H9 (cell line): Measurements from ENCODE around the gene OPN4. TPM values are rescaled to one million over a fixed set of nuclear protein-coding genes. Genes with fewer than 3 reads are reported as not detected.

Experiments
- DNase-seq: peaks from one replicate; pipeline ENCODE4 v3.0.0-alpha.2; 2017
- H2AFZ ChIP-seq: one replicate; pipeline ENCODE4 v1.6.1; 2013; ENCODE audit warnings: mild to moderate bottlenecking, low read length, control low read depth, moderate library complexity
- H2AK5ac ChIP-seq: 2 replicates; pipeline ENCODE4 v1.6.1; 2013; ENCODE audit warnings: low read length, control low read depth, mixed read lengths; ENCODE audit not compliant: insufficient read length
- H2BK120ac ChIP-seq: one replicate; pipeline ENCODE4 v1.6.1; 2013; ENCODE audit warnings: low read depth, mild to moderate bottlenecking, low read length, control low read depth, inconsistent platforms; ENCODE audit not compliant: poor library complexity, severe bottlenecking
- H2BK12ac ChIP-seq: 2 replicates; pipeline ENCODE4 v1.6.1; 2013; ENCODE audit warnings: low read length, control low read depth, mixed read lengths, low read depth; ENCODE audit not compliant: insufficient read length
- H2BK15ac ChIP-seq: 2 replicates; pipeline ENCODE4 v1.6.1; 2013; ENCODE audit warnings: low read depth, low read length, control low read depth
- H2BK20ac ChIP-seq: one replicate; pipeline ENCODE4 v1.6.1; 2013; ENCODE audit warnings: low read depth, mild to moderate bottlenecking, low read length, control low read depth, inconsistent platforms; ENCODE audit not compliant: poor library complexity, severe bottlenecking
- H2BK5ac ChIP-seq: 2 replicates; pipeline ENCODE4 v1.6.1; 2013; ENCODE audit warnings: low read length, control low read depth, mixed read lengths; ENCODE audit not compliant: insufficient read length
- H3K14ac ChIP-seq: 2 replicates; pipeline ENCODE4 v1.6.1; 2013; ENCODE audit warnings: low read length, control low read depth; ENCODE audit not compliant: insufficient read depth
- H3K18ac ChIP-seq: 2 replicates; pipeline ENCODE4 v1.6.1; 2013; ENCODE audit warnings: low read depth, mild to moderate bottlenecking, mixed read lengths, low read length, control low read depth; ENCODE audit not compliant: insufficient read length
- H3K23ac ChIP-seq: 2 replicates; pipeline ENCODE4 v1.6.1; 2013; ENCODE audit warnings: low read length, control low read depth, mixed read lengths, low read depth; ENCODE audit not compliant: insufficient read length
- H3K23me2 ChIP-seq: 2 replicates; pipeline ENCODE4 v1.6.1; 2013; ENCODE audit warnings: low read depth, mild to moderate bottlenecking, mixed read lengths, low read length, control low read depth; ENCODE audit not compliant: insufficient read length, poor library complexity, severe bottlenecking
- H3K27ac ChIP-seq: 2 replicates; pipeline ENCODE4 v1.5.1; 2013; ENCODE audit warnings: low read length, control low read depth, mixed read lengths, low read depth; ENCODE audit not compliant: insufficient read length
- H3K27me3 ChIP-seq: 2 replicates; pipeline ENCODE4 v1.6.1; 2013; ENCODE audit warnings: low read length, control low read depth, inconsistent platforms; ENCODE audit not compliant: insufficient read depth
- H3K4ac ChIP-seq: 2 replicates; pipeline ENCODE4 v1.6.1; 2013; ENCODE audit warnings: low read depth, mild to moderate bottlenecking, control low read depth, inconsistent platforms, low read length, moderate library complexity
- H3K4me1 ChIP-seq: 2 replicates; pipeline ENCODE4 v1.6.1; 2013; ENCODE audit warnings: low read length, control low read depth, inconsistent platforms; ENCODE audit not compliant: insufficient read depth
- H3K4me2 ChIP-seq: 2 replicates; pipeline ENCODE4 v1.6.1; 2013; ENCODE audit warnings: low read length, control low read depth, mixed read lengths; ENCODE audit not compliant: insufficient read length, insufficient read depth
- H3K56ac ChIP-seq: 2 replicates; pipeline ENCODE4 v1.6.1; 2013; ENCODE audit warnings: low read depth, mild to moderate bottlenecking, mixed read lengths, low read length, control low read depth; ENCODE audit not compliant: insufficient read length
- H3K79me1 ChIP-seq: 2 replicates; pipeline ENCODE4 v1.6.1; 2013; ENCODE audit warnings: low read depth, mild to moderate bottlenecking, moderate library complexity, low read length, control low read depth, inconsistent platforms; ENCODE audit not compliant: insufficient read depth, poor library complexity, severe bottlenecking
- H3K79me2 ChIP-seq: 2 replicates; pipeline ENCODE4 v1.6.1; 2013; ENCODE audit warnings: low read length, control low read depth, inconsistent platforms; ENCODE audit not compliant: insufficient read depth
- H3K9ac ChIP-seq: 2 replicates; pipeline ENCODE4 v1.6.1; 2013; ENCODE audit warnings: low read length, control low read depth, mixed read lengths; ENCODE audit not compliant: insufficient read length; ENCODE audit errors: extremely low read depth
- H3K9me3 ChIP-seq: one replicate; pipeline ENCODE4 v1.6.1; 2013; ENCODE audit warnings: low read depth, low read length, inconsistent platforms; ENCODE audit not compliant: control insufficient read depth
- H3T11ph ChIP-seq: one replicate; pipeline ENCODE4 v1.6.1; 2013; ENCODE audit warnings: mild to moderate bottlenecking, low read length, control low read depth, inconsistent platforms
- H4K20me1 ChIP-seq: one replicate; pipeline ENCODE4 v1.6.1; 2013; ENCODE audit not compliant: control insufficient read depth, insufficient read length, insufficient read depth
- H4K5ac ChIP-seq: 2 replicates; pipeline ENCODE4 v1.6.1; 2013; ENCODE audit warnings: low read depth, mild to moderate bottlenecking, mixed read lengths, low read length, control low read depth; ENCODE audit not compliant: insufficient read length
- H4K8ac ChIP-seq: replicated peaks from 2 replicates; pipeline ENCODE4 v1.6.1; 2013; ENCODE audit warnings: low read length, control low read depth, mixed read lengths, low read depth; ENCODE audit not compliant: insufficient read length
- H4K91ac ChIP-seq: 2 replicates; pipeline ENCODE4 v1.6.1; 2013; ENCODE audit warnings: low read depth, mild to moderate bottlenecking, moderate library complexity, mixed read lengths, low read length, control low read depth; ENCODE audit not compliant: insufficient read length
- H3K27ac Mint-ChIP-seq, 3 experiments: 2 replicates in 2 of 3; 3 replicates in 1 of 3; pipeline ENCODE4 v1.8.0; 2020 to 2021; ENCODE audit warnings: mixed read lengths in 3 of 3, mild to moderate bottlenecking in 1 of 3, moderate library complexity in 1 of 3
- H3K27me3 Mint-ChIP-seq: 2 replicates; pipeline ENCODE4 v1.8.0; 2021; ENCODE audit warnings: low read depth, mild to moderate bottlenecking, moderate library complexity, mixed read lengths
- H3K36me3 Mint-ChIP-seq, 3 experiments: 2 replicates in 2 of 3; 3 replicates in 1 of 3; pipeline ENCODE4 v1.8.0; 2020 to 2021; ENCODE audit warnings: low read depth in 3 of 3, mixed read lengths in 3 of 3; ENCODE audit not compliant: insufficient read depth in 1 of 3
- H3K4me1 Mint-ChIP-seq, 2 experiments: 2 replicates each; pipeline ENCODE4 v1.8.0; 2020; ENCODE audit warnings: mixed read lengths in 2 of 2
- H3K4me3 Mint-ChIP-seq, 2 experiments: 2 replicates in 1 of 2; 3 replicates in 1 of 2; pipeline ENCODE4 v1.8.0; 2020 to 2021; ENCODE audit warnings: mild to moderate bottlenecking in 2 of 2, mixed read lengths in 2 of 2, moderate library complexity in 1 of 2
- H3K9me3 Mint-ChIP-seq, 2 experiments: 2 replicates in 1 of 2; 3 replicates in 1 of 2; pipeline ENCODE4 v1.8.0; 2020; ENCODE audit warnings: mild to moderate bottlenecking in 2 of 2, mixed read lengths in 2 of 2, moderate library complexity in 1 of 2
- WGBS: extraction: QIAGEN DNeasy Blood & Tissue Kit; methylation state at CpG from one replicate; pipeline ENCODE4 v1.1.7; 2013; ENCODE audit warnings: missing lambda C conversion rate, low lambda C conversion rate, mixed read lengths; ENCODE audit not compliant: insufficient read length; ENCODE audit errors: extremely low coverage; 5-methylcytosine and 5-hydroxymethylcytosine counted together
- total RNA-seq: library from RNA; stranded (reverse); gene quantifications from 2 replicates; pipeline ENCODE4 v1.2.1, GENCODE V29; 2021
- TF ChIP-seq, protein P1 (sequence below): fragments of 200-600 bp; sonication (generic); conservative IDR thresholded peaks from 3 replicates; pipeline ENCODE4 v1.8.0; 2021; ENCODE audit warnings: antibody characterized with exemption, mild to moderate bottlenecking

Gene OPN4
- total RNA-seq, 1 experiment from 2014 or later, result not detected

DNA sequence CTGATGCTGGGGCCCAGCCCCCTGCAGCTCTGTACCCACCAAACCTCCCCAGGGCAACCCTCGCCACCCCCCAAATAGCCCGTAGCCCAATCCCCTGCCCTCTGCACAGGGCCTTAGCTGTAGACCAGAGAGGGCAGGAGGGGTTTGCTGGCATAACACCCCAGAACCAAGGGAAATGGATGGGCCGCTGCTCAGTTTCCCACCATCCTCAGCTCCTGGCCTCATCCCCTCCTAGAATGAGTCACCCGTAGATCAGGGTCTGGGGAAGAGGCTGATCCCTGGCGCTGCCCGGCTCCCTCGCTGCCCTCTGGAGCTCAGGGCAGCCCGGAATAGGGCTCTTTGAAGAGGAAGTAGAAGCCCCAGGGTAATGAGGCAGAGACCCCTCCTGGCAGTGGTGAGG, 45.2 kb downstream of the OPN4 start:
- Histone ChIP-seq H4K91ac (no peak overlapping the region), H2BK5ac (no peak overlapping the region), H3K14ac (no peak overlapping the region; the same call in 1 of the 2 replicates), H2BK120ac (no peak overlapping the region), H2AK5ac (no peak overlapping the region), H3K23me2 (no peaks in the 10 kb centered on the region), H3K27me3 (no peaks in the 10 kb centered on the region), H2BK12ac (no peak overlapping the region), H3K9me3 (no peaks in the 10 kb centered on the region), H2AFZ (no peak overlapping the region), H3K4me2 (no peak overlapping the region), H3K56ac (no peak overlapping the region), H4K20me1 (no peaks in the 10 kb centered on the region), H3K4ac (no peak overlapping the region), H3K9ac (no peak overlapping the region), H4K5ac (no peak overlapping the region), H3K27ac (no peak overlapping the region), H3T11ph (no peak overlapping the region), H2BK15ac (no peak overlapping the region), H3K79me1 (no peaks in the 10 kb centered on the region), H4K8ac (no peak overlapping the region), H3K79me2 (no peaks in the 10 kb centered on the region), H3K18ac (no peak overlapping the region), H2BK20ac (no peak overlapping the region), H3K23ac (no peak overlapping the region), H3K4me1 (no peaks in the 10 kb centered on the region)
- H3K4me3 Mint-ChIP-seq, result no peak overlapping the region
- peaks cover 13 to 15% of the 10 kb centered on the region in 2 experiments for H3K4me1 Mint-ChIP-seq
- H3K27ac Mint-ChIP-seq, result no peak overlapping the region
- DNase-seq, result no peak
- peaks cover 5% of the 10 kb centered on the region; the same call in 1 of the 2 replicates for H3K27me3 Mint-ChIP-seq
- H3K36me3 Mint-ChIP-seq, result no peaks in the 10 kb centered on the region
- no CpG with 5 or more reads among the region's 8 CpGs for WGBS
- H3K9me3 Mint-ChIP-seq, result no peaks in the 10 kb centered on the region; a peak in 1 of 5 replicates
- TF ChIP-seq, protein P1, sequence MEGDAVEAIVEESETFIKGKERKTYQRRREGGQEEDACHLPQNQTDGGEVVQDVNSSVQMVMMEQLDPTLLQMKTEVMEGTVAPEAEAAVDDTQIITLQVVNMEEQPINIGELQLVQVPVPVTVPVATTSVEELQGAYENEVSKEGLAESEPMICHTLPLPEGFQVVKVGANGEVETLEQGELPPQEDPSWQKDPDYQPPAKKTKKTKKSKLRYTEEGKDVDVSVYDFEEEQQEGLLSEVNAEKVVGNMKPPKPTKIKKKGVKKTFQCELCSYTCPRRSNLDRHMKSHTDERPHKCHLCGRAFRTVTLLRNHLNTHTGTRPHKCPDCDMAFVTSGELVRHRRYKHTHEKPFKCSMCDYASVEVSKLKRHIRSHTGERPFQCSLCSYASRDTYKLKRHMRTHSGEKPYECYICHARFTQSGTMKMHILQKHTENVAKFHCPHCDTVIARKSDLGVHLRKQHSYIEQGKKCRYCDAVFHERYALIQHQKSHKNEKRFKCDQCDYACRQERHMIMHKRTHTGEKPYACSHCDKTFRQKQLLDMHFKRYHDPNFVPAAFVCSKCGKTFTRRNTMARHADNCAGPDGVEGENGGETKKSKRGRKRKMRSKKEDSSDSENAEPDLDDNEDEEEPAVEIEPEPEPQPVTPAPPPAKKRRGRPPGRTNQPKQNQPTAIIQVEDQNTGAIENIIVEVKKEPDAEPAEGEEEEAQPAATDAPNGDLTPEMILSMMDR, result no peak
